Measurements from ENCODE around the gene PUSL1.
A peak's percentile ranks its signal among the peaks of the same experiment; 100 is the strongest.

The PUSL1 gene

DNA sequence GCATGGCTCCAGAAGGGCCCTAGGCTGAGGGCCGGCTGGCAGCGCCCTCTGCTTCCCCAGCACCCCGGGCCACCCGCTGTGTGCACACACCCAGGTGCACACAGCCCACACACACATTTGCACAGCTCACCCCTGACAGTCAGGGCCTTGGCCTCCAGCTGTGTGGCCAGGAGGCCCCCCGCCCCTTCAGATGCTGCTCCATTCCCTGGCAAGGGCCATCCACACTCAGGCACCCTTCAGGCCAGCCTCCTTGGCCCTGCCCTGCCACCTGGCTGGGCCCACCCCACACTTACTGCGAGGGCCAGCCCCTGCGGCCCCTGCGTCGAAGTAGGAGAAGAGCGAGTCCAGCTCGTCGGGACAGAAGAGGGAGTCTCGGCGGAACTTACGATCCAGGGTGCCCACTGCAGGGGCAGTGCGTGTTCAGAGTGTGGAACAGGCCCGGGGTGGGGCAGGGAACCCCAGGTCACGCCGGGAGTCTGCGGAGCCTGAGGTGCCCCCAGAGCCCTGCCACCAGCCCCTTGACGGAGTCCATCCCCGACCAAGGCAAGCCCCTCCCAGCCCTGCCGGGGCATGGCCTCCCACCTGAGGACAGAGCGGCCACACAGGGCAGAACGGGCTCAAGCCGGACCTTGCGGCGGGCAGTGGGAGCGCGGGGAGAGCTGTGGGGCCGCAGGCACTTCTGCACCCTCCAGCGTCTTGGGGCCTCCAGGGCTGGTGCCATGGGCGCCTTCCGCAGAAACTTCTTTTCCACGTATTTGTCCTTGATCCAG is 13.1 kb upstream of the PUSL1 start:
- H3K4me3 ChIP-seq (ENCODE audit: low read length), result no peak overlapping the region
- no peak for DNase-seq (ENCODE audit: low read depth)
- TF ChIP-seq, protein P1, sequence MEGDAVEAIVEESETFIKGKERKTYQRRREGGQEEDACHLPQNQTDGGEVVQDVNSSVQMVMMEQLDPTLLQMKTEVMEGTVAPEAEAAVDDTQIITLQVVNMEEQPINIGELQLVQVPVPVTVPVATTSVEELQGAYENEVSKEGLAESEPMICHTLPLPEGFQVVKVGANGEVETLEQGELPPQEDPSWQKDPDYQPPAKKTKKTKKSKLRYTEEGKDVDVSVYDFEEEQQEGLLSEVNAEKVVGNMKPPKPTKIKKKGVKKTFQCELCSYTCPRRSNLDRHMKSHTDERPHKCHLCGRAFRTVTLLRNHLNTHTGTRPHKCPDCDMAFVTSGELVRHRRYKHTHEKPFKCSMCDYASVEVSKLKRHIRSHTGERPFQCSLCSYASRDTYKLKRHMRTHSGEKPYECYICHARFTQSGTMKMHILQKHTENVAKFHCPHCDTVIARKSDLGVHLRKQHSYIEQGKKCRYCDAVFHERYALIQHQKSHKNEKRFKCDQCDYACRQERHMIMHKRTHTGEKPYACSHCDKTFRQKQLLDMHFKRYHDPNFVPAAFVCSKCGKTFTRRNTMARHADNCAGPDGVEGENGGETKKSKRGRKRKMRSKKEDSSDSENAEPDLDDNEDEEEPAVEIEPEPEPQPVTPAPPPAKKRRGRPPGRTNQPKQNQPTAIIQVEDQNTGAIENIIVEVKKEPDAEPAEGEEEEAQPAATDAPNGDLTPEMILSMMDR (conservative IDR thresholded peaks at IDR 0.05; ENCODE audit: low read depth, low read length), result no peak

DNA sequence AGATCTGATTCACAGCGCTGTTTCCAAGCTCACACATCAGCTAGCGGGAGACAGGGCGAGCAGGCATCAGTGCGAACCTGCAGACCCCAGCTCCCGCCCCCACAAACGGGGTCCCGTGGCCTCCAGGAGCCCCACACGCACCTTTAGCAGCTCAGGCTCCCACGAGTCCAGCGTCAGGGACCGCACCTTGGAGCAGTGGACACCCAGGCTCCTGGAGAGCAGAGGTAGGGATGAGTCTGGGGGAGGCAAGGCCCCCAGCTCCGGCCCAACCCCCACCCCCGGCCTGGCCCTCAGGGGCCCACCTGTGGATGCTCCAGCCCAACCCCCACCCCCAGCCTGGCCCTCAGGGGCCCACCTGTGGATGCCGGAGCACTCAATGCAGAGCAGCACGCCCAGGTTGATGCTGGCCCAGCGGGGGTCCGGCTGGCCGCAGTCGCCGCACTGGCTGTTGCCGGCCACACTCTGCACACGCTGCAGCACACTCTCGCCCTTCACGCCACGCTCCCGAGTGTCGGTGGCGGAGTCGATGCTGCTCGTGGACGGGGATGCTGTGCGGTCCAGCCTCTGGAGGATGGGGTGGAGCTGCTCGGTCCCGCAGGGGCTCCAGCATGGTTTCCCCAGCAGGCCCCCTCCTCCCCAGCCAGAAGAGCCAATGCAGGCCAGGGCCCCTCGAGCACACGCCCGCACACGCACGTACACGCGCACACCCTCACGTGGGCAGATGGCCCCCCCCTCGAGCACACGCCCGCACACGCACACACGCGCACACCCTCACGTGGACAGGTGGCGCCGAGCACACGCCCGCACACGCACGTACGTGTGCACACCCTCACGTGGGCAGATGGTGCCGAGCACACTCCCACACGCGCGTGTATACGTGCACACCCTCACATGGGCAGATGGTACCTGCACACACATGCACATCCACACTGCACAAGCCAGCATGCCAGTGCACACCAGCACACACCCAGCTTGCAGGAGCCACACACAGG is 12.0 kb upstream of the PUSL1 start:
- TF ChIP-seq, protein P1 (conservative IDR thresholded peaks at IDR 0.05; ENCODE audit: low read depth, low read length), result no peak
- H3K4me3 ChIP-seq (ENCODE audit: low read length), result no peak overlapping the region
- no peak for DNase-seq (ENCODE audit: low read depth)

DNA sequence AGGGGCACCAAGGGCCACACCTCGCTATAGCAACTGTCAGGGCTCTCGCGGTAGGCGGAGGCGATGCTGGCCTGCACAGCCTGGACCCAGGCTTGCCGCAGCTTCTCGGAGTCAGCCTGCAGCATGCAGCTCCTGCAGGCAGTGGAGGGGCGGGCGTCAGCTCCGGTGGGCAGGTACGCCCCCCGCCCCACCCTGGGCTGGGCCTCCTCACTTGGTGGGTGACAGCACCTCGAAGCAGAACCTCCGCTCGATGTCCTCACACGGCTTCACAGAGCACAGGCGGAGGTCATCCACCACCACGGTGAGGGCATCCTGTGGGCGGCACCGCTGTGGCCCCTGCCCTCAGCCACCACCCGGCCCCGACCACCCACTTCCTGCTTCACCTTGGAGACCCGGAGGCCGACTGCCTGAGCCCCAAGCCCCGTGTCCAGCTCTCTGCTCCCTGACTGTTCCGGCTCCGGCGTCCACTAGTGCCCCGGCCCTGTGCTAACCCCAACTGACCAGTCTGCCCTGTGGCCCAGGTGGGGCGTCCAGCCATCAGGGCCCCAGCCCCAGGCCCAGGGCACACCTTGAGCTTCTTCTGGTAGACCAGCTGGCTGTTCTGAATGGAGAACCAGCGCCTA is 10.5 kb upstream of the PUSL1 start:
- no peak overlapping the region for H3K4me3 ChIP-seq (ENCODE audit: low read length)
- no peak for DNase-seq (ENCODE audit: low read depth)
- TF ChIP-seq, protein P1 (conservative IDR thresholded peaks at IDR 0.05; ENCODE audit: low read depth, low read length), result no peak

DNA sequence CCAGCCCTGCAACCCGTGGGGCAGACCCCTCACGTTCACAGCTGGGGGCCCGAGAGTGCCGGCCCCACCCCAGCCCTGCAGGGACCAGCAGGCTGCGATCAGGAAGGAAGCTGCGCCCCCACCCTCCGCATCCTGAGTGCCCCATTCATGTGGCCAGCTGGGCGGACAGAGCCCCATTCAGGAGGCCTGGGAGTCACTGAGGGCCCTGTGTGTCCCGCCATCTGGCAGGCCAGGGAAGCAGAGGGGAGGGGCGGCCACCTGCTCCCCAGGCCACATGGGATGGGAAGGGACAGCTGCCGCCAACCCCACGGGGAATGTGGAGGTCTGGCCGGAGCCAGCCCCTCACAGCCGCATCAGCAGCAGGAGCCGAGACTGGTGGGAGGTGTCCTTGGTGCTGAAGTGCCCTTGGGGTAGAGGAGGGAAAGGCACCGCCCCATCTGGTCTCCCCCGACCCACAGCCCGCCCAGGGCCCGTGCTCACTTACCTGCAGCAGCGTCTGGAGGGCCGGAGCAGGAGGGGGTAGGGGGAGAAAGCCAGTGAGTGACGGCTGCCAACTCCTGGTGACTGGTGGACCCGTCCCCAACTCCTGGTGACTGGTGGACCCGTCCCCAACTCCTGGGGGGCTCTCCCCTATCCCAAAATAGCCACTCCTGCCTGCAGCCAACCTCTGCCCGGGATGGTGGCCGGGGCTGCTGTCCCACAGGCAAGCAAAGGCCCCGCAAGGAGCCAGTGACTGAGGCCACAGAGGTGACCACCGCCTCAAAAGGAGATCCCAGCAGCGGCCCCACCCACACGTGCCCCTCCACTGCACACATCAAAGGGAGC is 9.3 kb upstream of the PUSL1 start:
- H3K4me3 ChIP-seq (ENCODE audit: low read length), result no peak overlapping the region
- TF ChIP-seq, protein P1 (conservative IDR thresholded peaks at IDR 0.05; ENCODE audit: low read depth, low read length), result no peak
- DNase-seq (ENCODE audit: low read depth), result no peak

DNA sequence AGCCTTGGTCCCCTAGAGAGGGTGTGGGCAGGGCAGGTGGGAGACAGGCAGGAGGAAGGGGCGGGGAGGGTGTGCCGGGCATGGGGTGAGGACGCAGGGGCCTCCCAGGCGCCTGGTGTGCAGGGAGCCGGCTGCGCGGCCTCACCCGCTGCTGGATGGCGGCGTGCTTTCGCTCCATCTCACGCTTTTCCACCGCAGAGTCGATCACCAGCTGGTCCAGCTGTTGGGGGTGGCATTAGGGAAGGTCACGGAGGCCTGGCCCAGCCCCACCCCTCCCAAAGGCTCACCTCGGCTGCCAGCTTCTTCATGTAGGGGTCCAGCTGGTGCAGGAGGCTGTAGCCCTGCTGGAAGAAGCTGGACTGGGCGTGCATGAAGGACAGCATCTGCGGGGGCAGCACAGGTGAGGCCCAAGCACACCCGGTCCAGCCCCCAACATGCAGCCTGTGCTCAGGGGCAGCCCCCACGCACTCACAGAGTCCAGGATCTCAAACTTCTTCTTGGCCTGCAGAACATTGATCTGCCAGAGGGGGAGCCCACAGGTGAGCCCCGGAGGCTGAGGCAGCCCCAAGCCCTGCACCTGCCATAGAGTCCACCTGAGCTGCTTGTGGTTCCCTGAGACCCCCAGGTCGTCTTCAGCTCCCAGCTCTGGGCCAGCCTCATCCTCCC is 8.6 kb upstream of the PUSL1 start:
- TF ChIP-seq, protein P1 (conservative IDR thresholded peaks at IDR 0.05; ENCODE audit: low read depth, low read length), result peak; percentile 53
- no peak for DNase-seq (ENCODE audit: low read depth)
- H3K4me3 ChIP-seq (ENCODE audit: low read length), result no peak overlapping the region

DNA sequence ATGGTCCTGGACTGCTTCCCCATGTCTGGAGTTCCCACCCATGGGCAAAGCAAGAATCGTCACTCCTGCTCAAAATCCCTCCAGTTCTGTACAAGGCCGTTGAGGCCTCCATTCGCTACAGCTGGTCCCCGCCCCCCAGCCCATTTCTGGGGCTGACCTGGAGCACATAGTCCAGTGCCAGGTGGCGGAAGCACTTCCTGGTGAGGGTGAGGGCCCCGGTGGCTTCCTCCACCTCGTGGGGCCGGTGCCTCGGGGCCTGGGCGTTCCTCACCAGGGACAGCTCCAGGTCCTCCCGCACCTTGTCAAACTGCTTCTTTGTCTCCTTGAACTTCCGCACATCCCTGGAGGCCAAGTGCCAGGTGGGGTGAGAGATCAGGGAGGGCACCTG is 8.1 kb upstream of the PUSL1 start:
- TF ChIP-seq, protein P1 (conservative IDR thresholded peaks at IDR 0.05; ENCODE audit: low read depth, low read length), result no peak
- H3K4me3 ChIP-seq (ENCODE audit: low read length), result no peak overlapping the region

More for the DNA sequence above, 8.1 kb upstream of the PUSL1 start:
- no peak for DNase-seq (ENCODE audit: low read depth)
